Naive thymus-derived CD8-positive, alpha-beta T cell (primary cell): ENCODE results near the gene FLYWCH2. TPM values are rescaled to one million over a fixed set of nuclear protein-coding genes. Genes with fewer than 3 reads are reported as not detected.
A peak's percentile ranks its signal among the peaks of the same experiment; 100 is the strongest.

Experiments
- ATAC-seq, 2 donors: fragments of 150-1000 bp; cut with Tn5 transposase in 1 of 2; sonication (Bioruptor Pico), chemical (Tn5 transposase) in 1 of 2; 1 replicate in 1 of 2; 2 replicates in 1 of 2; pipeline ENCODE4 v1.10.0; 2021; ENCODE audit warnings: mild to moderate bottlenecking in 2 of 2, moderate library complexity in 2 of 2
- POLR2A ChIA-PET: fragments of 350-600 bp; sonication (Branson Sonifier 250); formaldehyde crosslinking; loops from one replicate; lab custom pipeline; 2021; ENCODE audit warnings: antibody characterized with exemption; lab: Charles Lee
- DNase-seq, 10 donors: peaks; one replicate each; pipeline versions ENCODE4 v3.0.0 to v3.0.0-alpha.2; 2020 to 2022
- H3K27ac Mint-ChIP-seq, 10 donors: one replicate each; pipeline ENCODE4 v1.8.0; 2020 to 2022; ENCODE audit warnings: mild to moderate bottlenecking in 10 of 10, mixed read lengths in 10 of 10, moderate library complexity in 4 of 10, inconsistent platforms in 1 of 10
- H3K27me3 Mint-ChIP-seq, 5 donors: one replicate each; pipeline ENCODE4 v1.8.0; 2021 to 2022; ENCODE audit warnings: mixed read lengths in 5 of 5
- H3K36me3 Mint-ChIP-seq, 3 donors: one replicate each; pipeline ENCODE4 v1.8.0; 2020 to 2022; ENCODE audit warnings: mixed read lengths in 3 of 3, mild to moderate bottlenecking in 2 of 3, inconsistent platforms in 1 of 3
- H3K4me1 Mint-ChIP-seq, 4 donors: one replicate each; pipeline ENCODE4 v1.8.0; 2021 to 2022; ENCODE audit warnings: mixed read lengths in 4 of 4
- H3K4me3 Mint-ChIP-seq, 10 donors: one replicate each; pipeline ENCODE4 v1.8.0; 2020 to 2022; ENCODE audit warnings: mild to moderate bottlenecking in 10 of 10, mixed read lengths in 10 of 10, moderate library complexity in 6 of 10, inconsistent platforms in 1 of 10
- H3K9me3 Mint-ChIP-seq, 9 donors: one replicate each; pipeline ENCODE4 v1.8.0; 2020 to 2022; ENCODE audit warnings: mixed read lengths in 9 of 9, mild to moderate bottlenecking in 3 of 9, inconsistent platforms in 1 of 9, moderate library complexity in 1 of 9
- polyA plus RNA-seq, 3 donors: library from polyadenylated mRNA; unstranded; fragments of 300-500 nt; fragmentation: Illumina TruSeq; gene quantifications; one replicate each; pipeline ENCODE4 v1.2.3, GENCODE V29; 2021
- total RNA-seq, 8 experiments: library from RNA in 2 of 8; stranded (reverse) in 2 of 8; gene quantifications; one replicate each; pipeline ENCODE4 v1.2.3 and lab custom pipeline; 2021 to 2026

The FLYWCH2 gene
- total and polyA plus RNA-seq, 5 experiments from 2014 or later: 18.0 to 28.8 (median 26.0) TPM

GRCh38 chr16:2867987-2868789 is 14.8 kb upstream of the FLYWCH2 start:
- POLR2A ChIA-PET: interaction anchor here (0.6 to 1.8 kb wide), 11 partner anchors 15 to 348 kb away, joined by 3 to 17 read pairs (median 7); partner anchors contain the start of genes ELOB, FLYWCH1, FLYWCH2 and KCTD5
- H3K4me1 Mint-ChIP-seq: peaks cover 6 to 26% (median 19%) of the 10 kb centered on the region in 4 donors

GRCh38 chr16:2871926-2872325 is 11.1 kb upstream of the FLYWCH2 start:
- Mint-ChIP-seq H3K4me1 (peaks cover 0 to 19% (median 10%) of the 10 kb centered on the region in 4 donors), H3K36me3 (no peaks in the 10 kb centered on the region), H3K4me3 (no peak overlapping the region), H3K27me3 (peaks cover 0 to 2% (median 0%) of the 10 kb centered on the region in 5 donors), H3K9me3 (no peaks in the 10 kb centered on the region), H3K27ac (no peak overlapping the region)
- no peak for ATAC-seq
- POLR2A ChIA-PET: interaction anchor here (1.1 kb wide), 1 partner anchor 10 kb away, joined by 5 read pairs; the partner anchor contains the start of gene FLYWCH2
- no peak for DNase-seq

More at GRCh38 chr16:2867987-2868789, 14.8 kb upstream of the FLYWCH2 start:
- DNase-seq (peak; percentile 91 to 96 (median 93)), ATAC-seq (peak; percentile 94 to 95)
- Mint-ChIP-seq H3K27me3 (peaks cover 0 to 2% (median 0%) of the 10 kb centered on the region in 5 donors), H3K36me3 (no peaks in the 10 kb centered on the region), H3K27ac (peak overlapping the region; percentile 74 to 93 (median 87)), H3K4me3 (peak overlapping the region; percentile 82 to 90 (median 86)), H3K9me3 (no peaks in the 10 kb centered on the region)

- DNase-seq (no peak), ATAC-seq (no peak)
- H3K9me3 Mint-ChIP-seq: no peaks in the 10 kb centered on the region
- no peak overlapping the region for H3K4me3 Mint-ChIP-seq
- peaks cover 0 to 6% (median under 1%) of the 10 kb centered on the region in 4 donors for H3K4me1 Mint-ChIP-seq
- H3K27me3 Mint-ChIP-seq: peaks cover 0 to 2% (median 0%) of the 10 kb centered on the region in 5 donors
- H3K36me3 Mint-ChIP-seq: no peaks in the 10 kb centered on the region
- POLR2A ChIA-PET: interaction anchor here (0.7 to 1.8 kb wide), 3 partner anchors 37 to 43 kb away, joined by 3 to 7 read pairs (median 6); partner anchors contain the start of gene FLYWCH1
- H3K27ac Mint-ChIP-seq: peak overlapping the region in 3 of 10 donors; percentile 13 to 48 (median 43)
Observed at GRCh38 chr16:2874032-2874911, 8.7 kb upstream of the FLYWCH2 start.

- H3K36me3 Mint-ChIP-seq: no peaks in the 10 kb centered on the region
- H3K9me3 Mint-ChIP-seq: no peaks in the 10 kb centered on the region
- DNase-seq (peak; percentile 25 to 77 (median 54)), ATAC-seq (peak; percentile 99 to 100)
- H3K4me1 Mint-ChIP-seq: peaks cover 0 to 5% (median under 1%) of the 10 kb centered on the region in 4 donors
- H3K4me3 Mint-ChIP-seq: no peak overlapping the region
- no peak overlapping the region for H3K27ac Mint-ChIP-seq
- peaks cover 0 to under 1% (median 0%) of the 10 kb centered on the region in 5 donors for H3K27me3 Mint-ChIP-seq
- POLR2A ChIA-PET: interaction anchor here (0.7 to 1.8 kb wide), 3 partner anchors 36 to 44 kb away, joined by 3 to 7 read pairs (median 6); partner anchors contain the start of gene FLYWCH1
Observed at GRCh38 chr16:2874912-2875362, 8.1 kb upstream of the FLYWCH2 start.

GRCh38 chr16:2879854-2880508 is 3.0 kb upstream of the FLYWCH2 start:
- ATAC-seq: no peak
- no peak overlapping the region for H3K27ac Mint-ChIP-seq
- H3K36me3 Mint-ChIP-seq: no peaks in the 10 kb centered on the region
- H3K4me3 Mint-ChIP-seq: peak overlapping the region in 2 of 10 donors; percentile 10 to 28
- POLR2A ChIA-PET: interaction anchor here (0.6 to 0.7 kb wide), 3 partner anchors 26 to 41 kb away, joined by 3 to 4 read pairs (median 3); no protein-coding TSS in a partner anchor
- no peak for DNase-seq
- no peaks in the 10 kb centered on the region for H3K9me3 Mint-ChIP-seq
- H3K27me3 Mint-ChIP-seq: no peaks in the 10 kb centered on the region
- peaks cover 9 to 15% (median 13%) of the 10 kb centered on the region in 4 donors for H3K4me1 Mint-ChIP-seq

GRCh38 chr16:2881783-2882649 is 999 bp upstream of the FLYWCH2 start:
- Mint-ChIP-seq H3K36me3 (no peaks in the 10 kb centered on the region), H3K4me3 (peak overlapping the region; percentile 88 to 95 (median 93)), H3K27me3 (no peaks in the 10 kb centered on the region), H3K9me3 (no peaks in the 10 kb centered on the region), H3K27ac (peak overlapping the region; percentile 93 to 99 (median 97)), H3K4me1 (peaks cover 10 to 20% (median 17%) of the 10 kb centered on the region in 4 donors)
- peak in 3 of 10 donors; percentile 38 to 45 (median 39) for DNase-seq
- ATAC-seq: peak in 1 of 2 donors; percentile 12
- POLR2A ChIA-PET: interaction anchor here (0.6 to 2.7 kb wide), 11 partner anchors 10 to 200 kb away, joined by 3 to 53 read pairs (median 5); partner anchors contain the start of genes FLYWCH1, KCTD5 and PRSS22

- peaks cover 10 to 20% (median 17%) of the 10 kb centered on the region in 4 donors for H3K4me1 Mint-ChIP-seq
- H3K9me3 Mint-ChIP-seq: no peaks in the 10 kb centered on the region
- DNase-seq (no peak), ATAC-seq (no peak)
- no peaks in the 10 kb centered on the region for H3K27me3 Mint-ChIP-seq
- peak overlapping the region in 9 of 10 donors; percentile 58 to 99 (median 92) for H3K27ac Mint-ChIP-seq
- no peaks in the 10 kb centered on the region for H3K36me3 Mint-ChIP-seq
- H3K4me3 Mint-ChIP-seq: peak overlapping the region; percentile 78 to 94 (median 86)
- POLR2A ChIA-PET: interaction anchor here (0.8 to 2.7 kb wide), 12 partner anchors 12 to 201 kb away, joined by 3 to 53 read pairs (median 4); partner anchors contain the start of genes FLYWCH1, KCTD5 and PRSS22
Observed at GRCh38 chr16:2883458-2883908, 468 bp downstream of the FLYWCH2 start.

GRCh38 chr16:2884041-2884451 is 1.0 kb downstream of the FLYWCH2 start:
- Mint-ChIP-seq H3K27me3 (no peaks in the 10 kb centered on the region), H3K4me3 (peak overlapping the region; percentile 78 to 94 (median 86)), H3K9me3 (no peaks in the 10 kb centered on the region), H3K4me1 (peaks cover 10 to 20% (median 17%) of the 10 kb centered on the region in 4 donors), H3K36me3 (no peaks in the 10 kb centered on the region), H3K27ac (peak overlapping the region in 9 of 10 donors; percentile 58 to 99 (median 92))
- POLR2A ChIA-PET: interaction anchor here (1.3 to 2.4 kb wide), 4 partner anchors 16 to 202 kb away, joined by 4 to 17 read pairs (median 6); partner anchors contain the start of gene KCTD5
- ATAC-seq (no peak), DNase-seq (no peak)

- DNase-seq (peak in 1 of 10 donors; percentile 46), ATAC-seq (no peak)
- Mint-ChIP-seq H3K27me3 (no peaks in the 10 kb centered on the region), H3K9me3 (no peaks in the 10 kb centered on the region), H3K27ac (no peak overlapping the region), H3K36me3 (peaks cover 0 to 2% (median 0%) of the 10 kb centered on the region in 3 donors), H3K4me3 (no peak overlapping the region), H3K4me1 (no peaks in the 10 kb centered on the region)
- POLR2A ChIA-PET: no interaction called here
Observed at GRCh38 chr16:2894231-2894630, 11.2 kb downstream of the FLYWCH2 start.

GRCh38 chr16:2895813-2896212 is 12.8 kb downstream of the FLYWCH2 start:
- Mint-ChIP-seq H3K36me3 (peaks cover 0 to 2% (median 0%) of the 10 kb centered on the region in 3 donors), H3K9me3 (no peaks in the 10 kb centered on the region), H3K27ac (no peak overlapping the region), H3K4me3 (no peak overlapping the region), H3K27me3 (no peaks in the 10 kb centered on the region), H3K4me1 (no peaks in the 10 kb centered on the region)
- no peak for DNase-seq
- POLR2A ChIA-PET: no interaction called here
- ATAC-seq: no peak
